HepG2 (cell line): ENCODE results near the gene IQCN. TPM values are rescaled to one million over a fixed set of nuclear protein-coding genes. Genes with fewer than 3 reads are reported as not detected.

Source experiments
- ATRX ChIP-seq: sonication (generic); formaldehyde crosslinking; IDR thresholded peaks from 2 replicates; pipeline ENCODE4 v1.4.0; 2020; ENCODE audit warnings: missing genetic modification reagents, borderline replicate concordance
- FOSL1 ChIP-seq: sonication (generic); formaldehyde crosslinking; IDR thresholded peaks from 2 replicates; pipeline ENCODE4 v1.9.0; 2021; ENCODE audit warnings: missing genetic modification reagents, borderline replicate concordance
- FOXK1 ChIP-seq: sonication (generic); formaldehyde crosslinking; IDR thresholded peaks from 2 replicates; pipeline ENCODE4 v1.4.0; 2020; ENCODE audit warnings: low read depth, missing genetic modification reagents, borderline replicate concordance
- KMT2A ChIP-seq: sonication (generic); formaldehyde crosslinking; IDR thresholded peaks from 2 replicates; pipeline ENCODE4 v1.4.0; 2020; ENCODE audit warnings: missing genetic modification reagents
- MXI1 ChIP-seq: IDR thresholded peaks from 3 replicates; pipeline ENCODE4 v1.6.1; 2012; ENCODE audit warnings: low read depth, low read length, inconsistent platforms, borderline replicate concordance
- NFKBIZ ChIP-seq: IDR thresholded peaks from 2 replicates; pipeline ENCODE4 v1.6.1; 2018; ENCODE audit warnings: missing genetic modification reagents, missing compliant biosample characterization
- POLR2A ChIP-seq, 2 experiments: IDR thresholded peaks; 2 replicates each; pipeline ENCODE4 v1.6.1; 2011; ENCODE audit warnings: low read depth in 2 of 2, low read length in 2 of 2, mild to moderate bottlenecking in 1 of 2, moderate library complexity in 1 of 2; ENCODE audit not compliant: insufficient read depth in 1 of 2
- RXRB ChIP-seq: IDR thresholded peaks from 2 replicates; pipeline ENCODE4 v1.6.1; 2016; ENCODE audit warnings: borderline replicate concordance, missing genetic modification reagents, missing compliant biosample characterization
- STAT5B ChIP-seq: sonication (generic); formaldehyde crosslinking; IDR thresholded peaks from 2 replicates; pipeline ENCODE4 v1.4.0; 2020; ENCODE audit warnings: missing genetic modification reagents
- ZBTB21 ChIP-seq: sonication (generic); formaldehyde crosslinking; IDR thresholded peaks from 2 replicates; pipeline ENCODE4 v1.4.0; 2020; ENCODE audit warnings: missing genetic modification reagents
- ZBTB49 ChIP-seq: sonication (generic); formaldehyde crosslinking; IDR thresholded peaks from 2 replicates; pipeline ENCODE4 v1.4.0; 2020; ENCODE audit warnings: missing genetic modification reagents, borderline replicate concordance
- ZNF256 ChIP-seq: sonication (generic); formaldehyde crosslinking; conservative IDR thresholded peaks from 2 replicates; pipeline ENCODE4 v1.4.0; 2020; ENCODE audit warnings: missing genetic modification reagents
- ZNF343 ChIP-seq: sonication (generic); formaldehyde crosslinking; IDR thresholded peaks from 2 replicates; pipeline ENCODE4 v1.4.0; 2020; ENCODE audit warnings: mild to moderate bottlenecking, missing genetic modification reagents
- ZNF614 ChIP-seq: IDR thresholded peaks from 2 replicates; pipeline ENCODE4 v1.6.1; 2018; ENCODE audit warnings: missing biosample characterization, missing genetic modification reagents, inconsistent platforms, borderline replicate concordance
- ZNF800 ChIP-seq: sonication (generic); formaldehyde crosslinking; IDR thresholded peaks from 2 replicates; pipeline ENCODE4 v1.4.0; 2020; ENCODE audit warnings: missing genetic modification reagents
- ZSCAN25 ChIP-seq: sonication (generic); formaldehyde crosslinking; IDR thresholded peaks from 2 replicates; pipeline ENCODE4 v1.8.0; 2022; ENCODE audit warnings: mild to moderate bottlenecking, missing genetic modification reagents
- polyA plus RNA-seq, 8 experiments: library from polyadenylated mRNA; depleted of rRNA in 3 of 8; stranded (reverse) in 7 of 8; unstranded in 1 of 8; fragments of >200 nt; fragmentation: Illumina TruSeq in 4 of 8; extraction: Trizol in 4 of 8; gene quantifications; 2 replicates each; pipeline versions ENCODE4 v1.2.1 to v1.2.3, GENCODE V29; 2011 to 2016; ENCODE audit warnings: low read depth in 4 of 8, missing spikeins in 1 of 8, mixed read lengths in 1 of 8; ENCODE audit not compliant: insufficient read depth in 1 of 8
- total RNA-seq, 5 experiments: library from RNA; depleted of rRNA; stranded (reverse); fragments of >200 nt; fragmentation: Illumina TruSeq; extraction: Trizol; gene quantifications; 2 replicates each; pipeline ENCODE4 v1.2.3, GENCODE V29; 2016; ENCODE audit warnings: low read depth in 1 of 5
- TF ChIP-seq, protein P1 (sequence below): sonication (generic); formaldehyde crosslinking; IDR thresholded peaks from 2 replicates; pipeline ENCODE4 v1.8.0; 2022; ENCODE audit warnings: missing genetic modification reagents, mild to moderate bottlenecking, borderline replicate concordance
- TF ChIP-seq, protein P2 (sequence below): sonication (generic); formaldehyde crosslinking; IDR thresholded peaks from 2 replicates; pipeline ENCODE4 v1.8.1; 2022; ENCODE audit warnings: mild to moderate bottlenecking, missing genetic modification reagents

Gene IQCN
- total and polyA plus RNA-seq, 2 of the 13 experiments (the other 11 are each of a cell fraction or from before 2014, with no cell fraction given): 0.04 to 0.18 TPM

DNA sequence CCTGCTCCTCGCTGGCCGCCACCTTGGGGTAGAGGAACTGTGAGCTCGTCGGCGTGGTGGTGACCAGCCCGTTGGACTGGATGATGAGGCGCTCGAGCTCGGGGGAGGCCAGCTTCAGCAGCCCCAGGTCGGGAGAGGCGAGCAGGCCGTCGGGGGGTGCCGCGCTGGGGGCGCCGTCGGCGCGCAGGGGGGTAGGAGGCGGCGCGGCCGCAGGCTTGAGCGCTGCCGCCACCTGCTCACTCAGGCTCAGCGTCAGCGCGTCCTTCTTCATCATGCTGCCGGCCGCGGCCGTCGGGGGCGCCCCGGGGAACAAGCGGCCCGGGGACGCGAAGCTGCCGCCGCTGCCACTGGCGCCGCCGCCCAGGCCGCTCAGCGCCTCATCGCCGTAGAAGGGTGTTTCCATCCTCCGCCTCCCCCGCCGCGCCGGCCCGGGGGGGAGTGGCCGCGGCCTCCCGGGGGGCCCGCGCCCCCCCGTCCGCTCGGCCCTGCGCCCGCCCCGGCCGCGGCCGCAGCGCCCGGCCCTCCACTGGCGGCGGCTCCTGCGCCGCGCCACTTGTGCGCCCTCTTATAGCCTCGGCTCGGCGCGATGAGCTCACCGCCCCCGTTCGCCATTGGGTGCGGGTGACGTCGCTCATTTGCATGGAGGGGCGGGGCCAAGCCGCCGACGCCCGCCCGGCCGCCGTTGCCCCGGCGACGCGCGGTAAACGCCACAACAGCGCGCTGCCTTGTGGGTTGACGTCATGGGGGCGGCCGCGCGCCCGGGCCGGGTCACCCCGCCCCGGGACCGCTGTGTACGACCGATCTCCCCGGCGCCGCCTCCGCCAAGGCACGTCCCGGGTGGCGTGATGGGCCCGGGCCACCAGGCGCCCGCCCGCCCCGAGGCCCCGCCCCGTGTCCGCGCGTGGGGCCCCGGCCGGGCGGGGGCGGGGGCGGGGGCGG lies 7.1 kb upstream of the IQCN start, which contains the start of gene JUND (continued):
- TF ChIP-seq, protein P1, sequence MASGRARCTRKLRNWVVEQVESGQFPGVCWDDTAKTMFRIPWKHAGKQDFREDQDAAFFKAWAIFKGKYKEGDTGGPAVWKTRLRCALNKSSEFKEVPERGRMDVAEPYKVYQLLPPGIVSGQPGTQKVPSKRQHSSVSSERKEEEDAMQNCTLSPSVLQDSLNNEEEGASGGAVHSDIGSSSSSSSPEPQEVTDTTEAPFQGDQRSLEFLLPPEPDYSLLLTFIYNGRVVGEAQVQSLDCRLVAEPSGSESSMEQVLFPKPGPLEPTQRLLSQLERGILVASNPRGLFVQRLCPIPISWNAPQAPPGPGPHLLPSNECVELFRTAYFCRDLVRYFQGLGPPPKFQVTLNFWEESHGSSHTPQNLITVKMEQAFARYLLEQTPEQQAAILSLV: no peak
- TF ChIP-seq KMT2A (CRISPR knock-in tag) (no peak), ZSCAN25 (CRISPR knock-in tag) (peak; percentile 12; the same call in 1 of the 2 replicates), MXI1 (peak; percentile 97; the same call in 2 of the 3 replicates), RXRB (CRISPR knock-in tag) (no peak), ATRX (CRISPR knock-in tag) (no peak), ZBTB21 (no peak), ZNF614 (no peak), ZNF800 (no peak), ZNF256 (CRISPR knock-in tag) (no peak), ZNF343 (CRISPR knock-in tag) (no peak), ZBTB49 (CRISPR knock-in tag) (no peak), POLR2A (IDR thresholded peaks at IDR 0.05; ENCODE audit: insufficient read depth in 1 of 2, low read depth in 2 of 2, low read length in 2 of 2) (peak; percentile 92 to 98), STAT5B (no peak), FOSL1 (CRISPR knock-in tag) (no peak), FOXK1 (CRISPR knock-in tag) (peak; percentile 45; the same call in 1 of the 2 replicates), NFKBIZ (no peak)
- TF ChIP-seq, protein P2, sequence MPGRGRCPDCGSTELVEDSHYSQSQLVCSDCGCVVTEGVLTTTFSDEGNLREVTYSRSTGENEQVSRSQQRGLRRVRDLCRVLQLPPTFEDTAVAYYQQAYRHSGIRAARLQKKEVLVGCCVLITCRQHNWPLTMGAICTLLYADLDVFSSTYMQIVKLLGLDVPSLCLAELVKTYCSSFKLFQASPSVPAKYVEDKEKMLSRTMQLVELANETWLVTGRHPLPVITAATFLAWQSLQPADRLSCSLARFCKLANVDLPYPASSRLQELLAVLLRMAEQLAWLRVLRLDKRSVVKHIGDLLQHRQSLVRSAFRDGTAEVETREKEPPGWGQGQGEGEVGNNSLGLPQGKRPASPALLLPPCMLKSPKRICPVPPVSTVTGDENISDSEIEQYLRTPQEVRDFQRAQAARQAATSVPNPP (CRISPR knock-in tag): no peak; the same call in 1 of the 2 replicates
